PC-9 (cell line): ENCODE measurements around the gene IL36G.

Experiments
- CTCF ChIP-seq: fragments of 200-600 bp; sonication (generic); conservative IDR thresholded peaks from 2 replicates; pipeline ENCODE4 v1.6.1; 2017; ENCODE audit warnings: mixed run types, antibody characterized with exemption, mild to moderate bottlenecking, moderate library complexity
- EZH2 ChIP-seq: fragments of 200-600 bp; sonication (generic); IDR thresholded peaks from 2 replicates; pipeline ENCODE4 v1.8.0; 2017; ENCODE audit warnings: antibody characterized with exemption, low read depth

- TF ChIP-seq CTCF (no peak), EZH2 (no peak)
These were observed 32.3 kb downstream of the IL36G start for GRCh38 chr2:113010088-113010487.
